ENCODE measurements around the gene TOPBP1.
A peak's percentile ranks its signal among the peaks of the same experiment; 100 is the strongest.
"Not testable (repeated sequence)": the region's sequence is repeated elsewhere in the genome, so short reads cannot be mapped to it uniquely, and the experiment has no call there.

Gene TOPBP1

GRCh38 chr3:133667118-133667517 lies 5.4 kb upstream of the TOPBP1 start:
- Histone ChIP-seq H3K79me2 (ENCODE audit: low read length) (peaks cover 3% of the 10 kb centered on the region; the same call in 1 of the 2 replicates), H3K4me1 (ENCODE audit: low read length) (peaks cover 10% of the 10 kb centered on the region), H4K20me1 (ENCODE audit: insufficient read depth, low read length) (no peaks in the 10 kb centered on the region), H3K4me2 (ENCODE audit: low read length) (no peak overlapping the region), H3K9ac (ENCODE audit: low read length) (no peak overlapping the region), H3K27ac (ENCODE audit: low read length) (no peak overlapping the region), H3K36me3 (replicated peaks; ENCODE audit: low read depth, low read length) (no peaks in the 10 kb centered on the region), H3K4me3 (ENCODE audit: low read length) (no peak overlapping the region), H3K9me3 (ENCODE audit: insufficient read depth, low read length) (no peaks in the 10 kb centered on the region), H3K27me3 (ENCODE audit: low read depth, low read length) (peaks cover 11% of the 10 kb centered on the region), H2AFZ (ENCODE audit: low read depth, low read length) (no peak overlapping the region)
- TF ChIP-seq EZH2phosphoT487 (IDR thresholded peaks at IDR 0.05; ENCODE audit: low read depth) (no peak), CTCF (IDR thresholded peaks at IDR 0.05; ENCODE audit: low read depth, low read length) (no peak)

- not testable (repeated sequence) for H3K27ac ChIP-seq (ENCODE audit: low read length); H3K36me3 ChIP-seq (replicated peaks; ENCODE audit: low read depth, low read length); H4K20me1 ChIP-seq (ENCODE audit: insufficient read depth, low read length); H3K4me3 ChIP-seq (ENCODE audit: low read length); H3K9ac ChIP-seq (ENCODE audit: low read length); H3K4me2 ChIP-seq (ENCODE audit: low read length); H2AFZ ChIP-seq (ENCODE audit: low read depth, low read length); H3K9me3 ChIP-seq (ENCODE audit: insufficient read depth, low read length); H3K27me3 ChIP-seq (ENCODE audit: low read depth, low read length)
- Histone ChIP-seq H3K79me2 (ENCODE audit: low read length) (peaks cover 22% of the 10 kb centered on the region), H3K4me1 (ENCODE audit: low read length) (peaks cover 15% of the 10 kb centered on the region)
Measured at GRCh38 chr3:133665188-133665587, 3.4 kb upstream of the TOPBP1 start.

- Histone ChIP-seq H3K27ac (ENCODE audit: low read length) (peak overlapping the region; percentile 12; the same call in 1 of the 2 replicates), H4K20me1 (ENCODE audit: insufficient read depth, low read length) (no peaks in the 10 kb centered on the region), H3K36me3 (replicated peaks; ENCODE audit: low read depth, low read length) (peaks cover 6% of the 10 kb centered on the region), H3K9me3 (ENCODE audit: insufficient read depth, low read length) (no peaks in the 10 kb centered on the region), H2AFZ (ENCODE audit: low read depth, low read length) (peak overlapping the region; percentile 78; the same call in 1 of the 2 replicates), H3K27me3 (ENCODE audit: low read depth, low read length) (no peaks in the 10 kb centered on the region; the same call in 1 of the 2 replicates), H3K79me2 (ENCODE audit: low read length) (peaks cover 37% of the 10 kb centered on the region), H3K4me2 (ENCODE audit: low read length) (peak overlapping the region; percentile 84), H3K9ac (ENCODE audit: low read length) (peak overlapping the region; percentile 42; the same call in 1 of the 2 replicates), H3K4me1 (ENCODE audit: low read length) (peaks cover 25% of the 10 kb centered on the region), H3K4me3 (ENCODE audit: low read length) (peak overlapping the region; percentile 69)
- TF ChIP-seq EZH2phosphoT487 (IDR thresholded peaks at IDR 0.05; ENCODE audit: low read depth) (no peak), CTCF (IDR thresholded peaks at IDR 0.05; ENCODE audit: low read depth, low read length) (peak; percentile 92)
Measured at GRCh38 chr3:133663569-133664313, 2.0 kb upstream of the TOPBP1 start.

GRCh38 chr3:133662278-133662651 lies 524 bp upstream of the TOPBP1 start:
- Histone ChIP-seq H3K9ac (ENCODE audit: low read length) (peak overlapping the region; percentile 97), H3K27ac (ENCODE audit: low read length) (peak overlapping the region; percentile 41), H2AFZ (ENCODE audit: low read depth, low read length) (peak overlapping the region; percentile 40), H3K79me2 (ENCODE audit: low read length) (peaks cover 43% of the 10 kb centered on the region), H3K36me3 (replicated peaks; ENCODE audit: low read depth, low read length) (peaks cover 12% of the 10 kb centered on the region), H3K4me2 (ENCODE audit: low read length) (peak overlapping the region; percentile 90), H3K27me3 (ENCODE audit: low read depth, low read length) (no peaks in the 10 kb centered on the region), H3K4me3 (ENCODE audit: low read length) (peak overlapping the region; percentile 85), H3K9me3 (ENCODE audit: insufficient read depth, low read length) (no peaks in the 10 kb centered on the region), H4K20me1 (ENCODE audit: insufficient read depth, low read length) (no peaks in the 10 kb centered on the region), H3K4me1 (ENCODE audit: low read length) (peaks cover 30% of the 10 kb centered on the region)
- TF ChIP-seq CTCF (IDR thresholded peaks at IDR 0.05; ENCODE audit: low read depth, low read length) = no peak
- TF ChIP-seq EZH2phosphoT487 (IDR thresholded peaks at IDR 0.05; ENCODE audit: low read depth) = no peak
